Duodenal mucosa (tissue), 2 donors: ENCODE data around the gene ANKRD11.
"Not testable (repeated sequence)": the region's sequence is repeated elsewhere in the genome, so short reads cannot be mapped to it uniquely, and the experiment has no call there.

ENCODE experiments used
- H3K27ac ChIP-seq: one replicate; pipeline ENCODE4 v1.7.0; 2013; ENCODE audit warnings: low read depth, low read length
- H3K27me3 ChIP-seq, 2 donors: one replicate each; pipeline ENCODE4 v1.7.0; 2013; ENCODE audit warnings: low read length in 2 of 2, control low read depth in 1 of 2; ENCODE audit not compliant: insufficient read depth in 2 of 2, control insufficient read depth in 1 of 2
- H3K36me3 ChIP-seq, 2 donors: one replicate each; pipeline ENCODE4 v1.7.0; 2013; ENCODE audit warnings: low read length in 2 of 2, control low read depth in 1 of 2; ENCODE audit not compliant: insufficient read depth in 2 of 2, control insufficient read depth in 1 of 2
- H3K4me1 ChIP-seq, 2 donors: one replicate each; pipeline ENCODE4 v1.7.0; 2013; ENCODE audit warnings: low read length in 2 of 2, control low read depth in 1 of 2; ENCODE audit not compliant: insufficient read depth in 2 of 2, control insufficient read depth in 1 of 2
- H3K4me3 ChIP-seq, 2 donors: one replicate each; pipeline ENCODE4 v1.7.0; 2013; ENCODE audit warnings: low read length in 2 of 2, low read depth in 1 of 2
- H3K9ac ChIP-seq, 2 donors: one replicate each; pipeline ENCODE4 v1.7.0; 2013; ENCODE audit warnings: low read length in 2 of 2, low read depth in 1 of 2
- H3K9me3 ChIP-seq, 2 donors: one replicate each; pipeline ENCODE4 v1.7.0; 2013; ENCODE audit warnings: low read length in 2 of 2, control low read depth in 1 of 2; ENCODE audit not compliant: control insufficient read depth in 1 of 2

ANKRD11 gene

GRCh38 chr16:89304181-89304851 is 186.0 kb downstream of the ANKRD11 start:
- no peak overlapping the region for H3K4me3 ChIP-seq
- H3K27me3 ChIP-seq: no peaks in the 10 kb centered on the region
- H3K27ac ChIP-seq: no peak overlapping the region
- no peaks in the 10 kb centered on the region for H3K9me3 ChIP-seq
- H3K4me1 ChIP-seq: peaks cover 11 to 18% of the 10 kb centered on the region in 2 donors
- no peak overlapping the region for H3K9ac ChIP-seq
- peaks cover 21 to 56% of the 10 kb centered on the region in 2 donors for H3K36me3 ChIP-seq

DNA sequence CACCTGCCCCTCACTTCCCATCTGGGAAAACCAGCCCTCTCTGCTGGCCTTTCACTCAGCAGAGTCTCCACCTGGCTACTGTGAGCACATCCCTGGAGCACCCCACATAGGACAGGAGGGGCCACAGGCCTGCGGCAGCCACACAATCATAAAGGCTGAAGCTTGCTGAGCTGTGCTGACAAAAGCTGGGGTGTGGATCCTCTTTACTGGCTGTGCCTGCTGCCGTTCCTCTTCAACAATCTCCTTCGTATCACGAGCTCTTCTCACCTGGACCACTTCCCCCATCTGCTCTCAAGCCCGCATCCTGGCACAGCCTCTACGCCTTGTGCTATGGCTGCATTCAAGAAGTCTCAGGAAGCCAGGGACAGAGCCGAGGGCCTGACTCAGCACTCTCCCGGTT is 186.7 kb downstream of the ANKRD11 start:
- no peaks in the 10 kb centered on the region for H3K9me3 ChIP-seq
- peaks cover 11 to 16% of the 10 kb centered on the region in 2 donors for H3K4me1 ChIP-seq
- peaks cover 21 to 53% of the 10 kb centered on the region in 2 donors for H3K36me3 ChIP-seq
- H3K27ac ChIP-seq: no peak overlapping the region
- H3K27me3 ChIP-seq: no peaks in the 10 kb centered on the region
- no peak overlapping the region for H3K9ac ChIP-seq
- H3K4me3 ChIP-seq: no peak overlapping the region

- Histone ChIP-seq H3K9me3 (no peaks in the 10 kb centered on the region), H3K36me3 (peaks cover 21 to 70% of the 10 kb centered on the region in 2 donors), H3K4me1 (peaks cover 8 to 15% of the 10 kb centered on the region in 2 donors), H3K9ac (no peak overlapping the region), H3K27me3 (no peaks in the 10 kb centered on the region), H3K4me3 (no peak overlapping the region), H3K27ac (no peak overlapping the region)
Measured at GRCh38 chr16:89300976-89301360, 189.4 kb downstream of the ANKRD11 start.

- Histone ChIP-seq H3K9me3 (no peaks in the 10 kb centered on the region), H3K36me3 (peaks cover 21 to 70% of the 10 kb centered on the region in 2 donors), H3K4me1 (peaks cover 8 to 15% of the 10 kb centered on the region in 2 donors), H3K27ac (no peak overlapping the region), H3K4me3 (no peak overlapping the region), H3K9ac (no peak overlapping the region), H3K27me3 (no peaks in the 10 kb centered on the region)
Measured at GRCh38 chr16:89300311-89300975, 189.9 kb downstream of the ANKRD11 start.

GRCh38 chr16:89299357-89300111 is 190.8 kb downstream of the ANKRD11 start:
- H3K9ac ChIP-seq, H3K27me3 ChIP-seq, H3K27ac ChIP-seq, H3K4me3 ChIP-seq, H3K9me3 ChIP-seq: not testable (repeated sequence)
- Histone ChIP-seq H3K36me3 (peaks cover 17 to 62% of the 10 kb centered on the region in 2 donors), H3K4me1 (peaks cover 8 to 15% of the 10 kb centered on the region in 2 donors)

DNA sequence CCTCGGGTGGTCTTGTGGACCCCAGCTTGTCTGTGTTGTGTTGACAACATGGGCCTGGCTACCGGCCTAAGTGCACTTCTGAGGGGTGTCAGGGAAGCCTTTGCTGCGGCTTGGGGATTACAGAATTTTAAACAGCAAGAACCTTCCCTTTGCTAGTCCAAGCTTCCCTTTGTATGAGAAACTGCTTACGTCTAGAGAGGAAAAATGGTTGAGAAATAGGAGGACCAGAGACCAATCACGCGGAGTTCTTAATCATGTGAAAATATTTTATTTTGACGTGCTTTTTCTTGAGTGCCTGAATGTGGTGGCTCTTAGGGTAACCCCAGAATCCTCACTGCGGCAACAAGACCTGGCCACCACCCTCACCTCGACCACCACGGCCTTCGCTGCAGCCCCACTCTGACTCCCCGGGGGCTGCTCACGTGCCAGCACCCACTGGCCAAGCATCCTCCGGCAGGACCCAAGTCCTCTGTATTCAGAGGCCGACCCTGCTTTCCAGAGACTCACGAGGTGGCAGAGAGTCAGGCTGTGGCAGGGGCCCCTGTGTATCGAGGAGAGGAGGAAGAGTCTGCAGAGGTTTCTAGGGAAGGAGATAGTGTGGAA is 191.6 kb downstream of the ANKRD11 start:
- H3K36me3 ChIP-seq: peaks cover 9 to 54% of the 10 kb centered on the region in 2 donors
- no peak overlapping the region for H3K4me3 ChIP-seq
- no peak overlapping the region for H3K27ac ChIP-seq
- H3K27me3 ChIP-seq: no peaks in the 10 kb centered on the region
- H3K4me1 ChIP-seq: peaks cover 8 to 20% of the 10 kb centered on the region in 2 donors
- H3K9me3 ChIP-seq: no peaks in the 10 kb centered on the region
- no peak overlapping the region for H3K9ac ChIP-seq

DNA sequence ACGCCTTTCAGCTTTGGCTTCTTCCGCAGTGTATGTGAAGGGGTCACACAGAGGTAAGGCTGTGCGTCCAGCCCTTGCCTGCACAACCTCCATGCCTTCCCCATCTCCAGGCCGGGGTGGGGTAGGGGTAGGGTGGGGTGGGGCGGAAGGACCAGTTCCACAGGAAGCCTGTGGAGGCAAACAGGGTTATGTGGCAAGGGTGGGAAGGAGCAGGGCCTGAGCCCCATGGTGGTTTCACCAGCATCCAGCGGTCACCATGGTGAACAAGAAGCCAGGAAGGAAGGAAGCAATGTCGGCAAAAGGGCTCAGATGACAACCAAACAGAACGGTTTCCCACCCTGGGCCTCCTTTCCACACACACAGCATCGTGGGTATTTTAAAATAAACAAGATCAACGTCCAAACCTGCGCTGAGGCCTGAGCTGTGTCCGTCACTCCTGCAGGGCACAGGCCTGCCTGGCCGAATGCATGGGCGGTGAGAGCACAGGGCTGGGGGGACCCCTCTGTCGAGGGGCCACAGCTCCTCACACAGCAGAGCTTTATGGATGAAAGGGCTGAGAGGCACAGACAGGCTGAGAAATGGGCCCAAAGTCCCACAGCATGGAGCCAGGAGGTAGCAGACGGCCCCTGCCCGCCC is 192.3 kb downstream of the ANKRD11 start:
- Histone ChIP-seq H3K36me3 (peaks cover 5 to 47% of the 10 kb centered on the region in 2 donors), H3K4me3 (no peak overlapping the region), H3K27me3 (no peaks in the 10 kb centered on the region), H3K9me3 (no peaks in the 10 kb centered on the region), H3K27ac (no peak overlapping the region), H3K9ac (no peak overlapping the region), H3K4me1 (peaks cover 8 to 15% of the 10 kb centered on the region in 2 donors)

GRCh38 chr16:89297156-89297874 is 193.0 kb downstream of the ANKRD11 start:
- Histone ChIP-seq H3K9ac (no peak overlapping the region), H3K4me1 (peaks cover 8 to 15% of the 10 kb centered on the region in 2 donors), H3K36me3 (peaks cover 5 to 42% of the 10 kb centered on the region in 2 donors), H3K27ac (no peak overlapping the region), H3K4me3 (no peak overlapping the region), H3K9me3 (no peaks in the 10 kb centered on the region), H3K27me3 (no peaks in the 10 kb centered on the region)

DNA sequence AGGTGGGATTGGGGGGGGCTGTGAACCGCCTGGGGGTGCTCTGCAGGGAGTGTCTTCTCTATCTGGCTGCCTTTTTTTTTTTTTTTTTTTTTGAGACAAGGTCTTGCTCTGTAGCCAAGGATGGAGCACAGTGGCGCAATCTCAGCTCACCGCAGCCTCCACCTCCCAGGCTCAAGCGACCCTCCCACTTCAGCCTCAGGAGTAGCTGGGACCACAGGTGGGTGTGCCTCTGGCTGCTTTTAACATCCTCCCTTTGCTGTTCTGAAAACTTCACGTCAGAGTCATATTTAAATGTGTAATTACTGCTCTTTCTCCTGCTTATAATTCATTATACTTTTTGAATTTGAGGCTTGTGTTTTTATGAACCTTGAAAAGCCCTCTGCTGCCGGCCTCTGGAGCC is 194.4 kb downstream of the ANKRD11 start:
- no peak overlapping the region for H3K27ac ChIP-seq
- H3K4me3 ChIP-seq: no peak overlapping the region
- no peaks in the 10 kb centered on the region for H3K27me3 ChIP-seq
- H3K9ac ChIP-seq: no peak overlapping the region
- peaks cover 8 to 12% of the 10 kb centered on the region in 2 donors for H3K4me1 ChIP-seq
- peaks cover 8 to 42% of the 10 kb centered on the region in 2 donors for H3K36me3 ChIP-seq
- no peaks in the 10 kb centered on the region for H3K9me3 ChIP-seq
